B cell (primary cell): Measurements from ENCODE around the gene TKTL2.

Experiments used
- CTCF ChIP-seq: fragments of 200-600 bp; IDR thresholded peaks from one replicate; pipeline ENCODE4 v1.8.0; 2022; ENCODE audit warnings: antibody characterized with exemption, mild to moderate bottlenecking
- EZH2 ChIP-seq: IDR thresholded peaks from 2 replicates; pipeline ENCODE4 v1.6.1; 2012; ENCODE audit warnings: borderline replicate concordance, low read depth, mild to moderate bottlenecking, moderate library complexity, low read length; ENCODE audit not compliant: insufficient read depth, poor library complexity, severe bottlenecking

DNA sequence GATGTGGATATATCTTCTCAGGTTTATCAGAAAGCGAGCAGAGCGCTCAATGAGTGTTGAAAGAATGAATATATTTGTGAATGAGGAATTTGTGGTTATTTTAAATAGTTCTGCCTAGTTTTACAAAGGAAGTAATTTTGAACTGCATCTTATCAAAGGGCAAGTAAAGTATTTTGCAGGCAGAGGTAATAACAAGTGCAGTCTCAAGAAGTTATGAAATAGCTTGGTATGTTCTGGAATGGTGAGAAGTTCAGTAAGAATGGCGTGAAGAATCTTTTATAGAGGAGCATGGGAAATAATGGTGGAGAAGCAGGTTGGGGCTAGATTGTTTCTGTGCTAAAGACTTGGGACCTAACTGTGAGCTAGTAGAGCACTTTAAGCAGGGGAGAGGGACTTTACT is 31.8 kb upstream of the TKTL2 start:
- TF ChIP-seq CTCF: no peak
- TF ChIP-seq EZH2: no peak
